ENCODE results near the gene FLCN.

Gene FLCN

DNA sequence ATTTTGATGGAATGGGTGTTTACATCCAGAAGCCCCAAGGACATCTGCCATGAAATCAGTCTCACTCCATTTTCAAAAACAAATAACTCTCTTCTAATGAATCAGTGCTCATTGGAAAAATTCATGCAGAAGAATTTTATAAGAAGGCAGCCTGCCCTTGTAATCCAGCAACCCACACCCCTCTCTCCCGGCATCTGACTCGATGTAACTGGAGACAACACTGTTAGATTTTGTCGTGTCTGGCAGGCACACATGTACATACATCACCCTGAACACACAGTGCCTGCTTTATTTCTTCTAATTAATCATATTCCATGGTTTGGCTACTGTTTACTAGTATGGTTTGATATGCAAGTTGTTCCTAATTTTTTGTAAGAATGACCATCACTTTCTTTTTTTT, 19.0 kb downstream of the FLCN start:
- Histone ChIP-seq H3K27ac (ENCODE audit: low read length) (no peak overlapping the region), H3K36me3 (ENCODE audit: insufficient read depth, low read depth, low read length) (peaks cover 93% of the 10 kb centered on the region), H3K4me1 (ENCODE audit: insufficient read depth, low read length) (no peaks in the 10 kb centered on the region), H3K9ac (ENCODE audit: low read depth, low read length) (no peak overlapping the region), H3K9me3 (ENCODE audit: insufficient read depth, low read depth, low read length) (no peaks in the 10 kb centered on the region), H3K27me3 (ENCODE audit: insufficient read depth, low read length) (no peaks in the 10 kb centered on the region), H3K4me3 (ENCODE audit: low read length) (no peak overlapping the region)

DNA sequence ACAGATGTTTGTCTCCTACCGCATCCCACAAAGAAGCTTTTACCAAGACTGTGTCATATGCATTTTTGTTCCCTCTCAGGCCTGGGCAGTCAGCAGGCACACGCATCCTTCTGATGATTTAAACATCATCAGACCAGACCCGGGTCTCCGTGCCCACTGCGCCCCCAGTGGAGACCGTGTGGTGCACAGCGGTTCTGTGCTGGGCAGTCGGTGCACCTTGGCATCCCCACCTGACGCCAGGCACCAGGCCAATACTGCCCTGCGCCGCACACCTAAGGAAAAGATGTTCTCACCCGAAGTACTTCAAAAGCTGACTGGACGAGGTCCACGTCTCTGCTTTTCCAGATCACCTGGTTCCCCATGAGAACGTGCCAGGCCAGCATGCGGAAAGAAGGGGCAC, 20.2 kb downstream of the FLCN start:
- peaks cover 89% of the 10 kb centered on the region for H3K36me3 ChIP-seq (ENCODE audit: insufficient read depth, low read depth, low read length)
- no peaks in the 10 kb centered on the region for H3K27me3 ChIP-seq (ENCODE audit: insufficient read depth, low read length)
- no peak overlapping the region for H3K27ac ChIP-seq (ENCODE audit: low read length)
- no peaks in the 10 kb centered on the region for H3K4me1 ChIP-seq (ENCODE audit: insufficient read depth, low read length)
- H3K9me3 ChIP-seq (ENCODE audit: insufficient read depth, low read depth, low read length), result no peaks in the 10 kb centered on the region
- no peak overlapping the region for H3K4me3 ChIP-seq (ENCODE audit: low read length)
- H3K9ac ChIP-seq (ENCODE audit: low read depth, low read length), result no peak overlapping the region

DNA sequence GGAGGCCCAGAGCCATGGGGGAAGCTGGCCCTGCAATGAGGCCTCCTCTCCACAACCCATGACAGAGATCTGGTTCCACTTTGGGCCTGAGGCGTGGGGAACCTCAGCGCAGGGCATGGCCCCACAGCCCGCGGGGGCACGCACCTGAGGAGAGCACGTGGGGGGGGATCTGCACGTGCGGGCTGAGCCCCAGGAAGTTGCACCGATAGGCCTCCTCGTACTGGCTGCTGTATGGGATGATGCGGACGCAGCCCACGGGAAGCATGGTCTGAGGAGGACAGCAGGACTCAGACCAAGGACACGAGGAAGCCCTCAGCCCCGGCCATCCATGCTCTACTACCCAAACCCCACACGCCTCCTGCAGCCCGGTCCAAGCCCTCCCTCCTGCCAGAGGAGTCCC, 20.7 kb downstream of the FLCN start:
- Histone ChIP-seq H3K27me3 (ENCODE audit: insufficient read depth, low read length) (no peaks in the 10 kb centered on the region), H3K4me1 (ENCODE audit: insufficient read depth, low read length) (no peaks in the 10 kb centered on the region), H3K9me3 (ENCODE audit: insufficient read depth, low read depth, low read length) (no peaks in the 10 kb centered on the region), H3K27ac (ENCODE audit: low read length) (no peak overlapping the region), H3K9ac (ENCODE audit: low read depth, low read length) (no peak overlapping the region), H3K4me3 (ENCODE audit: low read length) (no peak overlapping the region), H3K36me3 (ENCODE audit: insufficient read depth, low read depth, low read length) (peaks cover 87% of the 10 kb centered on the region)

DNA sequence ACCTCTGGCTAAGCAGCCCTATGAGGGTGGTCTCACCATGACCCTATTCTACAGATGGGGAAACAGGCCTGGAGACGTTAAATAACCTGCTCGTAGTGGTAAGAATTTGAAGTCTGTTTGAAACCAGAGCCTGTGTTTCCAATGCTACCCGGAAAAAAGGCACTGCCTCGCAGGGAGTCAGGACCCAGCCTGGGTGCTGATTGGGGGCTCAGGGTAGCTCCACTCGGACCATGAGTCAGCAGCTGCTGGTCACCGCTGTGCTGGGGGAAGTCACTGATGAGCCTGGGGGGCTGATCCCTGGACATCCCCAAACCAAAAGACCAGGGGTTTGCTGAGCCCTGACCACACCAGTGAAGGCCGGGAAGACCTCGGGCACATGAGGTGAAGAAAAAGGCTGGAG, 21.4 kb downstream of the FLCN start:
- no peak overlapping the region for H3K9ac ChIP-seq (ENCODE audit: low read depth, low read length)
- H3K4me3 ChIP-seq (ENCODE audit: low read length), result no peak overlapping the region
- no peaks in the 10 kb centered on the region for H3K4me1 ChIP-seq (ENCODE audit: insufficient read depth, low read length)
- H3K27ac ChIP-seq (ENCODE audit: low read length), result no peak overlapping the region
- no peaks in the 10 kb centered on the region for H3K9me3 ChIP-seq (ENCODE audit: insufficient read depth, low read depth, low read length)
- H3K36me3 ChIP-seq (ENCODE audit: insufficient read depth, low read depth, low read length), result peaks cover 81% of the 10 kb centered on the region
- H3K27me3 ChIP-seq (ENCODE audit: insufficient read depth, low read length), result no peaks in the 10 kb centered on the region

DNA sequence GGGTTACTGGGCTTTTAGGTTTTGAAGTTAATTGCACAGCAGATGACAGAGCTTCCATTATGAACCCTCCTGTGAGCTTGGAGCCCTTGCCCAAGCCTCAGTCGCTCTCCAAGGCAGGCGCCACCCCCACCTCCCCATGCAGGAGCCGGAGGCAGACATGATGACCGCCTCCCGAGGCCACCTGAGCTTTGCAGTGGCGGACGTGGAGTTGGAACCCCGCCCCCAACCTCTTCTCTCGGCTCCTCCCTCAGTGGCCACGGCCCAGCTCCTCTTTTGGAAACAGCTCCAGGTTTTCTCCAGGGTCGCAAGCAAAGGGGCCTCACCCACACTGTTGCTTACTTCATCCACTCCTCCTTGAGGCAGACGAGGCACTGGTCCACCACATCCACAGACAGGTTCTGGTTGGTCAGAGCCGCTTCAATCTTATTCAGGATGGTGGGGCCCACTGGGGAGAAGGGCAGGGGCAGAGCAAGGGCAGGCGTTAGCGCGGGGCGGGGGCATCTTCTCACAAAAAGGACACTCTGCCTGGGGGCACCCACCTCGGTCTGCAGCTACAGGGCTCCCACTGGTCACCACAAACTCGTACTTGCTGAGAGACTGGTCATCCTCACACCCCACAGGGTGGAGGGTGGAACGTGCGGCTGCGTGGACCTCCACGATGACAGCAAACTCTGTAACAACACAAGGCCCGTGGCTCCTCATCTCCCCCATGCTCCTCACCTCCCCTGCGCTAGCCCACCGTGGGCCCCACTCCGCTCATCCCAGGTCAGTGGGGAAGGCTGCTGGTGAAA, 22.1 kb downstream of the FLCN start:
- H3K36me3 ChIP-seq (ENCODE audit: insufficient read depth, low read depth, low read length), result peaks cover 74% of the 10 kb centered on the region
- H3K4me3 ChIP-seq (ENCODE audit: low read length), result no peak overlapping the region
- no peak overlapping the region for H3K27ac ChIP-seq (ENCODE audit: low read length)
- H3K9ac ChIP-seq (ENCODE audit: low read depth, low read length), result no peak overlapping the region
- H3K9me3 ChIP-seq (ENCODE audit: insufficient read depth, low read depth, low read length), result no peaks in the 10 kb centered on the region
- no peaks in the 10 kb centered on the region for H3K4me1 ChIP-seq (ENCODE audit: insufficient read depth, low read length)
- H3K27me3 ChIP-seq (ENCODE audit: insufficient read depth, low read length), result no peaks in the 10 kb centered on the region

DNA sequence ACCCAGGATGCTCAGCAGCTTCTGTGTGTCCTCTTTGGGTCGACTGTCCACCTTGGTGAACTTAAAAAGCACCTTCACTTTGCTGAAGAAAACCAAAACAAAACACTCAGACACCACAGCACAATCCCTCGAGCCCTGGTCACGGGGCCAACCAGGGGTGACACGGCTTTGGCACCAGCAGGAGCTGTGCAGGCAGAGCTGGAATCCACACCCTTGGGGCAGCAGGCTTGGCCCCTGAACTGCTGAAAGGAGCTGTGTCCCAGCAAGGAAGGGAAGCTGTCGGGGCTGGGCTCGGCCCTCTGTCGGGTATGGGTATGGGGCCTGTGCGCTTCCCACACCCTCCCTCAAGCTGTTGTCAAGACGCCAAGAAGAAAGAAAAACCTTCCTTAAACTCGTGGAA, 23.2 kb downstream of the FLCN start:
- H3K9me3 ChIP-seq (ENCODE audit: insufficient read depth, low read depth, low read length), result no peaks in the 10 kb centered on the region
- no peaks in the 10 kb centered on the region for H3K27me3 ChIP-seq (ENCODE audit: insufficient read depth, low read length)
- no peak overlapping the region for H3K27ac ChIP-seq (ENCODE audit: low read length)
- peaks cover 63% of the 10 kb centered on the region for H3K36me3 ChIP-seq (ENCODE audit: insufficient read depth, low read depth, low read length)
- H3K4me1 ChIP-seq (ENCODE audit: insufficient read depth, low read length), result no peaks in the 10 kb centered on the region
- no peak overlapping the region for H3K4me3 ChIP-seq (ENCODE audit: low read length)
- no peak overlapping the region for H3K9ac ChIP-seq (ENCODE audit: low read depth, low read length)

DNA sequence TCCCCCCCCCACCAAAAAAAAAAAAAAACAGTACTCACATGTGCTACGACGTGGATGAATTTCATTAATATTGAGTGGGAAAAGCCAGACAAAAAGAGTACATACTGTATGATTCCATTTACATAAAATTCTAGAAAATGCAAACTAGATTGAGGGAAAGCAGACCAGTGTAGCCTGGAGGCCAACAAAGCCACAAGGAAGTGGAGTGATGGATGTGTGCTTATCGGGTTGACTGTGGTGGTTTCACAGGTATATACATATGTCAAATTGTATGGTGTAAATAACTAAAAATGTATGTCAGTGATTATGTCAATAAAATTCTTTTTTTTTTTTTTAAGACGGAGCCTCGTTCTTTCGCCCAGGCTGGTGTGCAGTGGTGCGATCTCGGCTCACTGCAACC, 29.0 kb downstream of the FLCN start:
- no peaks in the 10 kb centered on the region for H3K9me3 ChIP-seq (ENCODE audit: insufficient read depth, low read depth, low read length)
- no peak overlapping the region for H3K27ac ChIP-seq (ENCODE audit: low read length)
- peaks cover 14% of the 10 kb centered on the region for H3K27me3 ChIP-seq (ENCODE audit: insufficient read depth, low read length)
- no peak overlapping the region for H3K4me3 ChIP-seq (ENCODE audit: low read length)
- no peak overlapping the region for H3K9ac ChIP-seq (ENCODE audit: low read depth, low read length)
- peaks cover 12% of the 10 kb centered on the region for H3K36me3 ChIP-seq (ENCODE audit: insufficient read depth, low read depth, low read length)
- no peaks in the 10 kb centered on the region for H3K4me1 ChIP-seq (ENCODE audit: insufficient read depth, low read length)

DNA sequence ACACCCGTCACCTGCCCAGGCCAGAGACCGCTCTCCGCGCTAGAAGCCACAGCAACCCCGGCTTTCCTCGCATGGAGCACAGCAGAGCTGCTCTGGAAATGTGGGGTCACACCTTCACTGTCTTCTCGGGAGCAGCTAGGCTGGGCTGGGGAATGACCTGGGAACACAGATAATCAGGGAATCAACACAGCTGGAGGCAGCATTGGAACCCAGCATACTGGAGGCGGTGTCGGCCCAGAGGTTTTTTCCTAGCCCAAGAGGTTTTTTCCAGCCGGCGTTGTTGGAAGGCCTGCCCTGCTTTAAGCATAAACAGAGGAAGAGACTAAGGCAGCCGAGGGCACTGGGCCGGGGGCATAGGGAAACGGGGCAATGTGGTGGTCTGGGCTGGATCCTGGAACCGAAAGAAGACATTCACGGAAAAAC, 30.0 kb downstream of the FLCN start:
- no peaks in the 10 kb centered on the region for H3K9me3 ChIP-seq (ENCODE audit: insufficient read depth, low read depth, low read length)
- no peak overlapping the region for H3K9ac ChIP-seq (ENCODE audit: low read depth, low read length)
- peaks cover 14% of the 10 kb centered on the region for H3K27me3 ChIP-seq (ENCODE audit: insufficient read depth, low read length)
- no peak overlapping the region for H3K4me3 ChIP-seq (ENCODE audit: low read length)
- peaks cover 4% of the 10 kb centered on the region; the same call in 1 of the 2 replicates for H3K36me3 ChIP-seq (ENCODE audit: insufficient read depth, low read depth, low read length)
- no peak overlapping the region for H3K27ac ChIP-seq (ENCODE audit: low read length)
- H3K4me1 ChIP-seq (ENCODE audit: insufficient read depth, low read length), result no peaks in the 10 kb centered on the region

DNA sequence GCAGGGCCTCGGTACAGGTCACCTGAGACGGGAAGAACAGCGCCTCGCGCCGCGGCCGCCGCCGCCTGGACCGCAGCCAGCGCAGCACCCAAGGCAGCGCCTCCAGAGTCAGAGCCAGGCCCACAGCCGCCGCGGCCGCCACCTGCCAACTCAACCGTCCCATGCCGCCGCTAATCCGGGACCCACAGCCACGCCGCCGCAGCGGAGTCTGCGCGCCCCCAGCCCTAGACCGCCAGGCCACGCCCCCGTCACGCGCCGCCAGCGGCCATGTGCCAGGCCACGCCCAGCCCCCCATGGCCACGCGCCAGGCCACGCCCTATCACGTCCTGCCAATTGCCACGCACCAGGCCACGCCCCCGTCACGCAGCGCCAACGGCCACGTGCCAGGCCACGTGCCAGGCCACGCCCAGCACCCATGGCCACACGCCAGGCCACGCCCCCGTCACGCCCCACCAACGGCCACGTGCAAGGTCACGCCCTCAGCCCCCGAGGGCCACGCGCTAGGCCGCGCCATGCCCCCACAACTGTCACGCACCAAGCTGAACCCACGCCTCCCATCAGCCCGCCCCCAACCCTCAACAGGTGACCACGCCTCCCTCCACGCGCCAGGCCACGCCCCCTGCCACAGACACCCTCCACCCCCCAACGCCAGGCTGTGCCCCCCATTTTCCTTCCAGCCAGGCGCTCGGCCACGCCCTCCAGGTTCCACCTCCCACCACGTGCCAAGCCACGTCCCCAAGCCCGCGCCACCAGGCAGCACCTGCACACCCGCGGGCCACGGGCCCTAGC, 30.6 kb downstream of the FLCN start, which contains the start of gene PLD6:
PLD6 (minus strand) TSS at position 210 of the 789 bp plus-strand sequence; CDS start at position 163, 47 bp downstream.
- H3K9me3 ChIP-seq (ENCODE audit: insufficient read depth, low read depth, low read length), result no peaks in the 10 kb centered on the region
- no peak within 1 kb of the TSS for H3K27ac ChIP-seq (ENCODE audit: low read length)
- no peaks in the 10 kb centered on the region for H3K4me1 ChIP-seq (ENCODE audit: insufficient read depth, low read length)
- peak within 1 kb of the TSS; percentile 58 for H3K4me3 ChIP-seq (ENCODE audit: low read length)
- H3K27me3 ChIP-seq (ENCODE audit: insufficient read depth, low read length), result peaks cover 14% of the 10 kb centered on the region
- H3K9ac ChIP-seq (ENCODE audit: low read depth, low read length), result 0 out of 2 replicates have a peak within 1 kb of the TSS, but pooled peaks have one; percentile 27
- peaks cover 2% of the 10 kb centered on the region; the same call in 1 of the 2 replicates for H3K36me3 ChIP-seq (ENCODE audit: insufficient read depth, low read depth, low read length)

DNA sequence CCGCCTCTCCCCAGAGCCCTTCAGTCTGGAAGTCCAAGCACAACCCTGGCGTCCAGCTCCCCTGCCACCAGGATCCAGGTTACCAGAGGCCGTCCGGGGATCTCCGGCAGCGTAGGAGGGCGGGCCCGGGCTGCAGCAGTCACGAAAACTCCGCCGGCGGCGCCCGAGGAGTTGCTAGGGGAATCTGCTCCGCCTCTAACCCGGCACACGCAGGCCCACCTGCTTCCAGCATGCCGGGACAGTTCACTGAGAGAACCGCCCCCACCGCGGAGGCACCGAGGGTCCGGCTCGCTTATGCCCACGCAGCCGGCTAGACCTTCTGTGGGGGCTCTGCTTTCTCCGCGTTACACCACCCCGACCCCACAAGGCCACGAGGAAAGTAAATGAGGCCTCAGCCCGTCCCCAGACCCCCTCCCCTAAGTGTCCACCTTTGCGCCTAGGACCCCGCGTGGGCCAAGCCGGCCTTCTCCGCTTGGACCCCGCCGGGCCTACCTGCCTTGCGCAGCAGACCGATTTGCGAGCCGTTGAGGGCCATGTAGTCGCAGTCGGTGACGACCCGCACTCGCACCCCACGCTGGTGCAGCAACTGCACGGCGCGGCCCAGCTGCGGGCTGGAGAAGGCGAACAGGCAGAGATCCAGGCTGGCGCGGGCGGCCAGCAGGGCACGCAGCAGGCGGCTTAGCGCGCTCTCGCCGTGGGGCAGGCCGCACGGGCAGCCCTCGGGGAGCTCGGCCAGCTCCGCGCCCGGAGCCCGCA, 31.4 kb downstream of the FLCN start:
- no peaks in the 10 kb centered on the region for H3K9me3 ChIP-seq (ENCODE audit: insufficient read depth, low read depth, low read length)
- H3K4me3 ChIP-seq (ENCODE audit: low read length), result peak overlapping the region; percentile 58
- H3K36me3 ChIP-seq (ENCODE audit: insufficient read depth, low read depth, low read length), result no peaks in the 10 kb centered on the region
- no peaks in the 10 kb centered on the region for H3K4me1 ChIP-seq (ENCODE audit: insufficient read depth, low read length)
- H3K9ac ChIP-seq (ENCODE audit: low read depth, low read length), result 0 out of 2 replicates have a peak overlapping the region, but pooled peaks have one; percentile 27
- no peak overlapping the region for H3K27ac ChIP-seq (ENCODE audit: low read length)
- peaks cover 14% of the 10 kb centered on the region for H3K27me3 ChIP-seq (ENCODE audit: insufficient read depth, low read length)

DNA sequence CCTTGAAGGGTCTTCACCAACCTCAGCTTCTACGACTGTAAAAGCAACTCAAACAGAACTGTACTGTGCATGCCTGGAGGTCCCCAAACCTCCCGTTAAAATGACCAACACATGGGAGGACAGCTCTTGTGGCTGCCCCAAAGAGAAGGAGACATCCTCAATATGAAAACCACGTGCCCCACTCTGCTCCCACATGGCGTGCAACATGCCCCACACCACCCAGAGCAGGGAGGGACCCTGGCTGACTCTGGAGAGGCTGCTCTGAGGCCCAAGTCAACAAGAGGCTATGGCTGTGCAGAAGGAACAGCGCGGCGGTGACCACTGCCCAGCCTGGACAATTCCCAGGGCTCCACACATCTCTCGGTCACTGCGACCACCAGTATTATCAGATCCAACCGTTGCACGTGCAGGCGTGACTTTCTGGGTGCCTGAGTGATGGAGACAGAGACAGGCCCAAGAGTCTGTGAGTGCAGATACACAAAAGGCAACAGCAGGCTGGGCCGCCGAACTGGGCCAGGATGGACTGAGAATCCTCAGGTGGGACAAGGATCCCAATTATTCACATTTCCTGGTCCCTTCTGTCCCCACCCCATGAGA, 32.2 kb downstream of the FLCN start:
- Histone ChIP-seq H3K36me3 (ENCODE audit: insufficient read depth, low read depth, low read length) (no peaks in the 10 kb centered on the region), H3K4me1 (ENCODE audit: insufficient read depth, low read length) (no peaks in the 10 kb centered on the region), H3K9ac (ENCODE audit: low read depth, low read length) (no peak overlapping the region), H3K4me3 (ENCODE audit: low read length) (peak overlapping the region; percentile 58; the same call in 1 of the 2 replicates), H3K9me3 (ENCODE audit: insufficient read depth, low read depth, low read length) (no peaks in the 10 kb centered on the region), H3K27ac (ENCODE audit: low read length) (no peak overlapping the region), H3K27me3 (ENCODE audit: insufficient read depth, low read length) (peaks cover 14% of the 10 kb centered on the region)

All from iPS-20b (cell line).